Stimulated activated CD8-positive, alpha-beta memory T cell treated with anti-CD3 and anti-CD28 coated beads, Interleukin-2, amount 100 ng/mL, for 1 hour (primary cell): Measurements from ENCODE around the gene ABHD17C.

ENCODE experiments used
- DNase-seq, 2 donors: peaks; one replicate each; pipeline ENCODE4 v3.0.0-alpha.2; 2020; ENCODE audit warnings: low read depth in 2 of 2

ABHD17C gene

GRCh38 chr15:80689716-80690115 is 5.4 kb upstream of the ABHD17C start:
- DNase-seq: no peak

GRCh38 chr15:80691575-80691974 is 3.5 kb upstream of the ABHD17C start:
- no peak for DNase-seq

GRCh38 chr15:80693682-80694610 is 1.2 kb upstream of the ABHD17C start:
- no peak for DNase-seq

DNA sequence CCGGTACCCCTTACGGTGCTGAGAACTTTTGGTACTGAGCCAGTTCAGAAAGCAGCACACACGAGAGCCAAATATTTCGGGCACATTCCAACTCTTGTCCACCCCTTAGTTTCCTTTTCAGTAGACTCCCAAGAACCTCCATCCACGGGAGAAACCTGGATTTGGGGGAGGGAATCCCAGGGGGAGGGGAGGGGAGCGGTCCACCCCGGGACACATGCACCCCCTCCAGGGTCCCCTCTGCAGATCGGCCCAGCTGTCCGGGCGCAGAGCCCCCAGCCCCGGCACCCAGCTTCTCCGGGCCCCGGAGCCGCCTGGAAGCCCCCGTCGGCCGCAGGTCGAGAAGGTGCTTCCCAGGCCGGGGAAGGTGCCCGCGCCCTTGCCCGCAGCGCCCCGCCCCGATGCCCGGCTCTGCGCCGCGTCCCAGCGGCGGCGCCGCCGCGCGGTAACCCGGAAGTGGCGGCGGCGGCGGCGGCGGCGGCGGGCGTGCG is 455 bp upstream of the ABHD17C start:
- DNase-seq: no peak

DNA sequence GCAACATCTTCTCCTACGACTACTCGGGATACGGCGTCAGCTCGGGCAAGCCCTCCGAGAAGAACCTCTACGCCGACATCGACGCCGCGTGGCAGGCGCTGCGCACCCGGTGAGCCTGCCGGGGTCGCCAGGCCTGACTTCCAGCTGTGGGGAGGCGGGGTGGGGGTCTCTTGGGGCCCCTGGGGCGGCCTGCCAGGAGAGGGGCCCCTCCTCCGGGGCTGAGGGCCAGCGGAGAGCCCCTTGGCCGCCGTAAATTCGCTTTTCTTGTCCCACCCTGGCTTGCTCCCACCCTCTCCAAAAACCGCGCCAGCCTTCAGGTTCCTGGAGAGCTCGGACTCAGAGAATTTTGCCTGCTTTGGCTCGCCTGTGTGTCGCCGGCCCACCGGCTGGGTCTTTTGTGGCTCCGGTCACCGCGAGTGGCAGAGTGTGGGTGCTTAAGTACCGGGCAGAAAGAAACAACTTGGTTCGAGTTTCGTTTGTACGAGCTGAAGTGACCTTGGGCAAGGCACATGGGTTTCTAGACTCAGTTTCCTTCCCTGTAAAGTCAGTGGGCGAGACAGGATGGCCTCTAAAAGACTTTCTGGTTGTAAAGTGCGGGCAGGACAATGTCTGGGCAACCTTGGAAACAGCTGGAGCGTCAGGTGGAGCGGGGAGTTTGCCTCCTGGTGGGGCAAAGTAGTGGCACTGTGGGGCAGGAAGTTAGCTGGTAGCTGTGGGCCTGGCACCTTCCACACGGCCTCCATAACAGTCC is 976 bp downstream of the ABHD17C start:
- DNase-seq: no peak

DNA sequence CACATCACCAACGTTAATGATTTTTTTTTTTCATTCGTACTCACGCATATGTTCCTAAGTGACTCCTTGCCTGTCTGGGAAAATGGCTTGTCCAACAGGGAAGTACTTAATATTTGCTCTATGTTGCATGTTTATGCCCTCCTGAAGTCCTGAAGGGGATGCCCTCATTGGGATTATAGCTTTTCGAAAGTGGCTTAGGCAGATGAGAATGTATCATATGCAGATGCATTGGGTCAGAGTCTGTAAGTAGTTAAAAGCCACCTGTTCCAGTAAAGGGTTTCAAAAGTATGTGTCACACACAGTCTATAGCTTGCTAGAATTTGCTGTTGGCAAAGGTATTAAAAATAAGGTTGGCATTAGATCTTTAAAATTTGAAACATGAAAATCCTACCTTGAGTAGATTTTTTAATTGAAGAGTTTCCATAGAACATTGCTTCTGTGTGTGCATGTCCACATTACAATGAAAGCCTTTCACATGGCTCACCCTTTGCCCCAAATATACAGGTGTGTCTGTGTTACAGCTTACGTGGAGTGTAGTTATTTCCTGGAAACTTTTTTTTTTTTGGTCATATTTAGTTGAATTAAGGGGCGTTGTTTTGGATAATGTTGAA is 2.1 kb downstream of the ABHD17C start:
- no peak for DNase-seq

GRCh38 chr15:80698676-80699075 is 3.6 kb downstream of the ABHD17C start:
- DNase-seq: no peak

GRCh38 chr15:80699981-80700380 is 4.9 kb downstream of the ABHD17C start:
- no peak for DNase-seq

DNA sequence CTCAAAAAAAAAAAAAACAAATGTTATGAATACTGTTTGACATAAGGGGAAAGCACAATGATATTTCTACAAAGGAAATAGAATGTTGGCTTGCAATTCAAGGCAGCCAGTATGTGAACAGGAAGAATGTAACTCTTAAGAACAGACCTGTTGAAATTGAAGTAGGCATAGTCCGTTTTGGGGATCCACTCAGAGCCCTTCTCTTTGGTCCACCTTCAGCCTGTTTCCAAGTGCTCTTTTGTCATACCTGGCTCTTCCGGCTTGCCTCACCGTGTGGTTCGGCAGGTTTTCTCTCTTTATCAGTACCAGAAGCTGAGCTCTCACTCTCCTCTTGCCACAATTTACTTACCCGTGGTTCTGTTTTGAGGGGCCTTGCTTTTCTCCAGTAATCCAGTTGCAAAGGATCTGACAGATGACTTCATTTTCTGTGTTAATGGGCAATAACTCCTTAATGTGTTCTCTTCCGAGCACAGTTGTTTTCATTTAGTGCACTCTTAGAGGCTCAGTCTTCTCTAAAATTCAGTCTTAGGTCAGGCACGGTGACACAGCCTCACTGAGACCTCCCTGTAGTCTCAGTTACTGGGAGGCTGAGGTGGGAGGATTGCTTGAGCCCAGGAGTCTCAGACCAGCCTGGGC is 6.7 kb downstream of the ABHD17C start:
- DNase-seq: no peak

DNA sequence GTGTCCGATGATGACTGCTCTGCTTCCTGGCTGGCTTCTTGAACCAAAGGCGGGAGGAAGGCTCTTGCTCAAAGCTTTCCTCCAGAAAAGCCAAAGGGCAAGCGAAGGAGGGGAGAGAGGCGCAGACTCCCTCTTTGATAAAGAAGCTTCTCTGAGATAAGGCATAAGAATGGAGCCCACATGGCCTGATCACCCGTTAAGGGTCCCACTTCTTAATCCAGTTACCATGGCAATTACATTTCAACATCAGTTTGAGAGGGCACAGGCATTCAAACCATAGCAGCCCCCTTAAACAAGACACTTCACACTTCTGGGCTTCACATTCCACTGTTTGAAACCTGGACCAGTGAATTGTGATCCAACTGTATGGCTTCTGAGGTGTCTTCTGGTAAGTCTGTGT is 8.0 kb downstream of the ABHD17C start:
- no peak for DNase-seq

DNA sequence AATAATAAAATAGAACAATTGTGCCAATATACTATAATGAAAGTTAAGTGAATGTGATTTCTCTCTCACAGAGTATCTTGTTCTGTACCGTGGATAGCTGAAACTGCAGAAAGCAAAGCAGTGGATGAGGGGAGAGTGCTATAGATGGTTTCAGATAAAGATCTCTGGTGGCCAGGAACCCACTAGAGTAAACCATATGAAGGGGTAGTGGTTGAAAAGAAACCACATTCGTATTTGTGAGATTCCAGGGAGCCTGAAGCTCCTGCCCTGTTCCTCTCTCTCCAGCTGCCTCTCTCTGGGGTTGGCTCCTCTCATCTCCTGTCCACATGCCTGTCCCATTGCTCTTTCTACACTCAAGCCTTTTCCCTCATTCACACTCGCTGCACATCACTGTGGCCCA is 8.9 kb downstream of the ABHD17C start:
- DNase-seq: no peak

DNA sequence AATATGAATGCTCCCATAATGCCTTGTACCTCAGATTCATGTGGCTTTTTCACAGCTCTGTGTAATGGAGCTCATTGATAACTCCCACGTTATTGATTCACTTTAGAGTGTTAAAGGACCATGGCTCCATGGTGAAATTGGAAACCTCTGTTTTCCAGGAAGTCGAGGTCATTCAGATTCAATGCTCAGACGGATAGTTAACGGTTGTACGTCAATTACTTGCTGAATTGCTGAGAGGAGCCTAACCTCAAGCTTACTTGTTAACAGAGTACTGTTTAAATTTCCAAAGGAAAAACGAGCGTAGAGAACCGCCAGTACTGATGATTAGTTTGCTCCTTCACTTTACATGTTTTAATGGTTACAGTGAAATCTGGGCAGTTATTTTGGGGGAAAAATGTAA is 11.1 kb downstream of the ABHD17C start:
- no peak for DNase-seq

DNA sequence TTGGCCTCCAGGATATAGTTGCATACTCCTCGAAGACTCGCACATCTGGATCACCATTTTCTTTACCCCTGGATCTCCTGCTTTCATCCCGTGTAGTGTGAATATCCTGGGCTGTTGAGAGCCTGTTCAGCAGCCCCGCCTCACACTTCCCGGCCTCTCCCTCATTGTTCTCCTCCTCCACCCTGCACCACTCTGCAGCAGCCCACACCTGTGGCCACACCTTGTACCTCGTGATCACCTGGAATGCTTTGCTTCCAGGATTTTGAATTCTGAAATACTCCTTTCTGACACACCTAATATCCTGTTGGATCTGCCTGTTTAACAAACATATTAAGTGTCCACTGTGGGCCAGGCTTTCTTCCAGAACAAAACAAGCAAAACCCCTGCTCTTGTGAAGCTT is 14.4 kb downstream of the ABHD17C start:
- no peak for DNase-seq

DNA sequence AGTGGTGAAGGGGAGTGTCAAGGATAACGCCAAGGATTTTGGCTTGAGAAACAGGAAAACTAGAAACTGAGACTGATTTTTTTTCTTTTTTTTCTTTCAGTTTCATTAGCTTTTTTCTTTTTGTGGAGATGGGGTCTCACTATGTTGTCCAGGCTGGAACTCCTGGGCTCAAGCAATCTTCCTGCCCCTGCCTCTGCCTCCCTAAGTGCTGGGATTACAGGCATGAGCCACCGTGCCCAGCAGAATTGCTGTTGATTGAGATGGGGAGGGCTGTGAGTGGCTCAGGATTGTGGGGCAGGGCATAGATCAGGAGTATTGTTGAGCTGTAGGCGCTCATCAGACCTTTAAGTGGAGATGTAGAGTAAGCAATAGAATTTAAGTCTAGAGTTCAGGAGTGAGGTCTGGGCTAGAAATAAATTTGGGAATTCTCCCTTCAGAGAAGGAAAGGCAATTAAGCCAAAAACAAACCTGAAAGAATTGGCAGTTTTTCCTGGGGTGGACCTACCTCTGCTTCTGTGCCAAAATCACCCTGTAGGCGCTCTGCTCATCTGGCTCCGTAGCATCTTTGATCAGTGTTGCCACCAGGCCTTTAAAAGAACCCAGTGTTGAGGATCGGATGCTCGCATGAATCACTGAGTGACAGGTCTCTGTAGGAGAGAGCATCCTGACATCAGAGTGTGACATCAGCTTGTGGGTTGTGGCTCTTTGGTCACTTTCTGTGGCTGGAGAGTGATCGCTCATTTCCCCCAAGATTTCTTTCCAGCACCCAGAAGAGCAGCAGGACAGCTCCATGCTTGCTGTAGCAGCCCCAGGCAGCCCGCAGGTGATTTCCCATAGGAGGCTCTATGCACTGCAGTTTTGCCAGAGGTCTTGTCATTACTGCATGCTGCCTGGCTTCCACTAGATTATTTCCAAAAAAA is 15.8 kb downstream of the ABHD17C start:
- DNase-seq: no peak

GRCh38 chr15:80711886-80712285 is 16.8 kb downstream of the ABHD17C start:
- no peak for DNase-seq

- DNase-seq: no peak
Observed at GRCh38 chr15:80712956-80713355, 17.8 kb downstream of the ABHD17C start.

DNA sequence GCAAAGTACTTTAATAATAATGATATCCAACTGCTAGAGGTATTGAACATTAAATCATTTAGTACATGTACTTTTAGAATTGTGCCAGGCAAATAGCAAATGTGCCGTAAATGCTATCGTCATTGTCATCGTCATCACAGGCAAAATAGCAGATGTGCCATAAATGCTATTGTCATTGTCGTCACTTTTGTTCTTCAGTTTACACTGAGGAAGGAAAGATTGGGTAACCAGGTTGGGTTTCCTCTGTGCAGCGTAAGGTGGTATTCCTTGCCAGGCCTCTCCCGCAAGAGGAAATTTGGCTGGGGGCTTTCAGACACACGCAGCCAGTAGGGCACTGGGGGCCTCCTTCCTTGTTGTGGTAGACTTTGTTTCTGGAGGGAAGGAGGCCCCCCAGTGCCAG is 26.4 kb downstream of the ABHD17C start:
- DNase-seq: no peak

DNA sequence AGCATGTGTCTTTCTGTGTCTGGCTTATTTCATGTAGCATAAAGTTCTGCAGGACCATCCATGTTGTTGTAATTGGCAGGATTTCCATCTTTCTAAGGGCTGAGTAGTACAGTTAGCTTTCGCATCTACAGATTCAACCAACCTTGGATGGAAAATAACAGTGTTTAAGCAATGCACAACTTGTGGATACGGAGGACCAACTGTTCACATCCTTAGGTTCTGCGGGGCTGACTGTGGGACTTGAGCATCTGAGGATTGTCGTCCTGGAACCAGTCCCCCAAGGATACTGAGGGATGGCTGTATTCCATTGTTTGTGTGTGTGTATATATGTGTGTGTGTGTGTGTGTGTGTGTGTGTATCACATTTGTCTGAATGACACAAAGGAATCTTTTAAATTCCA is 27.7 kb downstream of the ABHD17C start:
- no peak for DNase-seq

DNA sequence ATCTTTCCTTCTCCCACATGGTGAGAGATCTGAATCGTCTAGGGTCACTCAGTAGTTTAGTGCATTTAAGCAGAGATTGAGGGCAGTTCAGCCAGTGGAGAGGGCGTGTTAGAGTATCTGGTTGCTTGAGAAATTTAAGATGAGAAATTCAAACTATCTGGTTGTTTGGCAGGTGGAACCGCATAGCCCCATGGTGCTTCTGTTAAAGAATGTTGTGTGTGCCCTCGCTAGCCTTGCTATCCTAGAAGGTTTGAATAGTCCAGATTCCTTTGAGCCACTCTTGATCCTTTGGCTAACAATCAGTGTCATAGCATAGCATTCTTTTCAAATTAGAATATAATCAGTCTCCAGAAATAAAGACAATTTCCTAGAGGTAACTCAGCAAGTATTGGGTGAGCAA is 32.1 kb downstream of the ABHD17C start:
- no peak for DNase-seq

DNA sequence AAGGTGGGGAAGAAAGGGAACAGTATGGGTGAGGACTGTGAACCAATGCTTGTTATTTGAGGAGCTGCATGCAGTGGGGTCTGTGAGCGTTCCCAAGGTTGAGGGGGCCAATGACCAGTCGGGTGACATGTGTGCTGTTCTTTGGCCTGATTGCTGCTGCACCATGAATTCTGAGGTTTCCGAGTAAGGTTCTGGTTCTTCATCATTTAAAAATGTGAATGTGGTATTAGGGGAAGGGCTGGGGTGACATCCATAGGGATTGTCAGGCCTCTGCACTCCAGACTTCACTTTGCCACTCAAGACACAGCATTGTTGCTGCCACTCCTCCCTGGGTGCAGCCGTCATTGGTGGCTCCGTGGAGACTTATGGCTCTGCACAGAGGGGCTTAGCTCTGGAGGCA is 32.5 kb downstream of the ABHD17C start:
- DNase-seq: no peak

- DNase-seq: no peak
Observed at GRCh38 chr15:80730387-80730786, 35.3 kb downstream of the ABHD17C start.
